ENCODE results near the gene UCP2. TPM values are rescaled to one million over a fixed set of nuclear protein-coding genes. Genes with fewer than 3 reads are reported as not detected.

Gene UCP2
- total and polyA plus RNA-seq, 2 experiments from 2014 or later, result 60.1 to 76.9 TPM

DNA sequence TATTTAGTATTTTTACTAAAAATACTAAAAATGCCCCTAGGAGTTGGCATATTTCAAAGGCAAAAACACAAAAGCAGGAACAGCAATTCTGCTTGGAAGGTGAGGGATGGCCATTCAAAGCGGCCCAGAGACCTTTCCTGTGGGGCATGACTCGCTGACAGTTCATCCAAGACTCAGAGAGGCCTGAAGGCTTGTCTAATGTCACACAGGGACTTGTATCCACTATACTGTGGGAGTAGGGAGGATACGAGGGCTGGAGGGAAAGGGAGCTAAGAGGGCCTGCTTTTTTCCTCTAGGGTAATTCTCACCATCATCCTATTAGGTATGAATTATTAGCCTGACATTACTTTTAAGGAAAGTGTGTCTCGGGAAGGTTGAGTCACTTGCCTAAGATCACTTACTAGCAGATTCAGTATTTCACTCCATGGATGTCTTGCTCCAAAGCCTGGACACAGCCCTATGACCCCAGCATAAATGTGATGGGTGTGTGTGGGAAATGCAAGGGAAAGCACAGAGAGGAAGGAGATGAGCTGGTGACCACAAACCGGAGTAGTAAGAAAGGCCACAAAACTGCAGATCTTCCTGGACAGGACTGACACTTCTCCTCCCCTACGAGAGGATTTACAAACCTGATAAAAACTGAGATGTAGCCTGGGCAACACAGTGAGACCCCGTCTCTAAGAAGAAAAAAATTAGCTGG lies 43.0 kb upstream of the UCP2 start (continued):
- no peak for TF ChIP-seq CTCF (conservative IDR thresholded peaks at IDR 0.05; ENCODE audit: low read depth in 2 of 2)
- TF ChIP-seq, protein P1, sequence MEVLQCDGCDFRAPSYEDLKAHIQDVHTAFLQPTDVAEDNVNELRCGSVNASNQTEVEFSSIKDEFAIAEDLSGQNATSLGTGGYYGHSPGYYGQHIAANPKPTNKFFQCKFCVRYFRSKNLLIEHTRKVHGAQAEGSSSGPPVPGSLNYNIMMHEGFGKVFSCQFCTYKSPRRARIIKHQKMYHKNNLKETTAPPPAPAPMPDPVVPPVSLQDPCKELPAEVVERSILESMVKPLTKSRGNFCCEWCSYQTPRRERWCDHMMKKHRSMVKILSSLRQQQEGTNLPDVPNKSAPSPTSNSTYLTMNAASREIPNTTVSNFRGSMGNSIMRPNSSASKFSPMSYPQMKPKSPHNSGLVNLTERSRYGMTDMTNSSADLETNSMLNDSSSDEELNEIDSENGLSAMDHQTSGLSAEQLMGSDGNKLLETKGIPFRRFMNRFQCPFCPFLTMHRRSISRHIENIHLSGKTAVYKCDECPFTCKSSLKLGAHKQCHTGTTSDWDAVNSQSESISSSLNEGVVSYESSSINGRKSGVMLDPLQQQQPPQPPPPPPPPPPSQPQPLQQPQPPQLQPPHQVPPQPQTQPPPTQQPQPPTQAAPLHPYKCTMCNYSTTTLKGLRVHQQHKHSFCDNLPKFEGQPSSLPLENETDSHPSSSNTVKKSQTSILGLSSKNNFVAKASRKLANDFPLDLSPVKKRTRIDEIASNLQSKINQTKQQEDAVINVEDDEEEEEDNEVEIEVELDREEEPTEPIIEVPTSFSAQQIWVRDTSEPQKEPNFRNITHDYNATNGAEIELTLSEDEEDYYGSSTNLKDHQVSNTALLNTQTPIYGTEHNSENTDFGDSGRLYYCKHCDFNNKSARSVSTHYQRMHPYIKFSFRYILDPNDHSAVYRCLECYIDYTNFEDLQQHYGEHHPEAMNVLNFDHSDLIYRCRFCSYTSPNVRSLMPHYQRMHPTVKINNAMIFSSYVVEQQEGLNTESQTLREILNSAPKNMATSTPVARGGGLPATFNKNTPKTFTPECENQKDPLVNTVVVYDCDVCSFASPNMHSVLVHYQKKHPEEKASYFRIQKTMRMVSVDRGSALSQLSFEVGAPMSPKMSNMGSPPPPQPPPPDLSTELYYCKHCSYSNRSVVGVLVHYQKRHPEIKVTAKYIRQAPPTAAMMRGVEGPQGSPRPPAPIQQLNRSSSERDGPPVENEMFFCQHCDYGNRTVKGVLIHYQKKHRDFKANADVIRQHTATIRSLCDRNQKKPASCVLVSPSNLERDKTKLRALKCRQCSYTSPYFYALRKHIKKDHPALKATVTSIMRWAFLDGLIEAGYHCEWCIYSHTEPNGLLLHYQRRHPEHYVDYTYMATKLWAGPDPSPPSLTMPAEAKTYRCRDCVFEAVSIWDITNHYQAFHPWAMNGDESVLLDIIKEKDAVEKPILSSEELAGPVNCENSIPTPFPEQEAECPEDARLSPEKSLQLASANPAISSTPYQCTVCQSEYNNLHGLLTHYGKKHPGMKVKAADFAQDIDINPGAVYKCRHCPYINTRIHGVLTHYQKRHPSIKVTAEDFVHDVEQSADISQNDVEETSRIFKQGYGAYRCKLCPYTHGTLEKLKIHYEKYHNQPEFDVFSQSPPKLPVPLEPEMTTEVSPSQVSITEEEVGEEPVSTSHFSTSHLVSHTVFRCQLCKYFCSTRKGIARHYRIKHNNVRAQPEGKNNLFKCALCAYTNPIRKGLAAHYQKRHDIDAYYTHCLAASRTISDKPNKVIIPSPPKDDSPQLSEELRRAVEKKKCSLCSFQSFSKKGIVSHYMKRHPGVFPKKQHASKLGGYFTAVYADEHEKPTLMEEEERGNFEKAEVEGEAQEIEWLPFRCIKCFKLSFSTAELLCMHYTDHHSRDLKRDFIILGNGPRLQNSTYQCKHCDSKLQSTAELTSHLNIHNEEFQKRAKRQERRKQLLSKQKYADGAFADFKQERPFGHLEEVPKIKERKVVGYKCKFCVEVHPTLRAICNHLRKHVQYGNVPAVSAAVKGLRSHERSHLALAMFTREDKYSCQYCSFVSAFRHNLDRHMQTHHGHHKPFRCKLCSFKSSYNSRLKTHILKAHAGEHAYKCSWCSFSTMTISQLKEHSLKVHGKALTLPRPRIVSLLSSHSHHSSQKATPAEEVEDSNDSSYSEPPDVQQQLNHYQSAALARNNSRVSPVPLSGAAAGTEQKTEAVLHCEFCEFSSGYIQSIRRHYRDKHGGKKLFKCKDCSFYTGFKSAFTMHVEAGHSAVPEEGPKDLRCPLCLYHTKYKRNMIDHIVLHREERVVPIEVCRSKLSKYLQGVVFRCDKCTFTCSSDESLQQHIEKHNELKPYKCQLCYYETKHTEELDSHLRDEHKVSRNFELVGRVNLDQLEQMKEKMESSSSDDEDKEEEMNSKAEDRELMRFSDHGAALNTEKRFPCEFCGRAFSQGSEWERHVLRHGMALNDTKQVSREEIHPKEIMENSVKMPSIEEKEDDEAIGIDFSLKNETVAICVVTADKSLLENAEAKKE (CRISPR knock-in tag; IDR thresholded peaks at IDR 0.05), result no peak

DNA sequence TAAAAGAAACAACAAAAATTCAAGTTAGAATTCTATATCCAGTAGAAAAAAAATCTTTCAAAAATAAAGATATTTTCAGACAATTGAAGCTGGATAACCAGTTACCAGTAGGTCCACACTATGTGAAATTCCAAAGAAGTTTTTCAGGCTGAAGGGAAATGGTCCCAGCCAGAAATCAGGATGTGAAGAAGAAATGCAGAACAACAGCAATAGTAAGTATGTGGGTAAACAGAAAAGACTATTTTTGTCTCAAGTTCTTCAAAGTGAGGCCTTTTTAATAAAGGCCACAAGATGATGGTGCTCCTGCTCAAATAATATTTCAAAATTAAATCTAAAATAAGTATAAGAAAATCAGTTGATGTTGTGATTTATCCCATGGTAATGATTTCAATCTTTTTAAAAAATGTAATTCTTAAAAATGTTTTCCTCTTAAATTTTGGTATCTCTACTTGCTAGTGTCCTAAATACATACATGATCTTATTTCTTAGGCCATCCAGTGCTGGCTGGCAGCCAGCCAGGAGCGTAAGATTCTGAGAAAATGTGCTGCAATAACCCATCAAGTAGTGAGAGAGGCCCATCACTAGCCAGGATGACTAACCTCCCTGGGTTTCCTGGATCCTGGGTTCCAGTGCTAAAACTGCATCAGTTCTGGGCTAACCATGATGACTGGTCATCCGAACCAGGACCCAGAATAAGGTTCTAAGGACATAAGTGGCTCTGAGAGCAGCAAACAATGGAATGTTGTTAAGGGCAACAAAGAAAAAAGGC lies 41.8 kb upstream of the UCP2 start:
- no peaks in the 10 kb centered on the region for H3K4me1 ChIP-seq (ENCODE audit: insufficient read depth)
- no peaks in the 10 kb centered on the region; the same call in 1 of the 2 replicates for H3K36me3 ChIP-seq (ENCODE audit: insufficient read depth)
- H3F3A ChIP-seq (replicated peaks; ENCODE audit: low read depth), result no peaks in the 10 kb centered on the region
- Mint-ChIP-seq H3K9me3 (no peaks in the 10 kb centered on the region), H3K4me3 (no peak overlapping the region), H3K27me3 (ENCODE audit: insufficient read depth, low read depth, poor library complexity) (peaks cover 5% of the 10 kb centered on the region), H3K27ac (no peak overlapping the region), H3K4me1 (peaks cover 7% of the 10 kb centered on the region), H3K36me3 (ENCODE audit: low read depth) (peaks cover 3% of the 10 kb centered on the region; the same call in 2 of the 3 replicates)
- no peak overlapping the region for H3K4me2 ChIP-seq
- no peaks in the 10 kb centered on the region for H4K20me1 ChIP-seq (replicated peaks; ENCODE audit: insufficient read depth)
- H3K27ac ChIP-seq (ENCODE audit: low read depth), result no peak overlapping the region
- DNase-seq (ENCODE audit: low spot score) (no peak), ATAC-seq (no peak)
- 0 out of 2 replicates have a peak, but pooled peaks cover 3% of the 10 kb centered on the region for H3K9me2 ChIP-seq (ENCODE audit: insufficient read depth)
- H3K27me3 ChIP-seq (ENCODE audit: insufficient read depth), result no peaks in the 10 kb centered on the region
- no peaks in the 10 kb centered on the region for H3K79me2 ChIP-seq (replicated peaks; ENCODE audit: insufficient read depth)
- H3K4me3 ChIP-seq, result no peak overlapping the region
- no peak overlapping the region for H2AFZ ChIP-seq
- TF ChIP-seq EZH2phosphoT487 (IDR thresholded peaks at IDR 0.05; ENCODE audit: unreplicated experiment), result no peak
- TF ChIP-seq, protein P2, sequence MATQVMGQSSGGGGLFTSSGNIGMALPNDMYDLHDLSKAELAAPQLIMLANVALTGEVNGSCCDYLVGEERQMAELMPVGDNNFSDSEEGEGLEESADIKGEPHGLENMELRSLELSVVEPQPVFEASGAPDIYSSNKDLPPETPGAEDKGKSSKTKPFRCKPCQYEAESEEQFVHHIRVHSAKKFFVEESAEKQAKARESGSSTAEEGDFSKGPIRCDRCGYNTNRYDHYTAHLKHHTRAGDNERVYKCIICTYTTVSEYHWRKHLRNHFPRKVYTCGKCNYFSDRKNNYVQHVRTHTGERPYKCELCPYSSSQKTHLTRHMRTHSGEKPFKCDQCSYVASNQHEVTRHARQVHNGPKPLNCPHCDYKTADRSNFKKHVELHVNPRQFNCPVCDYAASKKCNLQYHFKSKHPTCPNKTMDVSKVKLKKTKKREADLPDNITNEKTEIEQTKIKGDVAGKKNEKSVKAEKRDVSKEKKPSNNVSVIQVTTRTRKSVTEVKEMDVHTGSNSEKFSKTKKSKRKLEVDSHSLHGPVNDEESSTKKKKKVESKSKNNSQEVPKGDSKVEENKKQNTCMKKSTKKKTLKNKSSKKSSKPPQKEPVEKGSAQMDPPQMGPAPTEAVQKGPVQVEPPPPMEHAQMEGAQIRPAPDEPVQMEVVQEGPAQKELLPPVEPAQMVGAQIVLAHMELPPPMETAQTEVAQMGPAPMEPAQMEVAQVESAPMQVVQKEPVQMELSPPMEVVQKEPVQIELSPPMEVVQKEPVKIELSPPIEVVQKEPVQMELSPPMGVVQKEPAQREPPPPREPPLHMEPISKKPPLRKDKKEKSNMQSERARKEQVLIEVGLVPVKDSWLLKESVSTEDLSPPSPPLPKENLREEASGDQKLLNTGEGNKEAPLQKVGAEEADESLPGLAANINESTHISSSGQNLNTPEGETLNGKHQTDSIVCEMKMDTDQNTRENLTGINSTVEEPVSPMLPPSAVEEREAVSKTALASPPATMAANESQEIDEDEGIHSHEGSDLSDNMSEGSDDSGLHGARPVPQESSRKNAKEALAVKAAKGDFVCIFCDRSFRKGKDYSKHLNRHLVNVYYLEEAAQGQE (IDR thresholded peaks at IDR 0.05; ENCODE audit: unreplicated experiment), result no peak
- no peak for TF ChIP-seq ETS1 (IDR thresholded peaks at IDR 0.05)
- no peak for TF ChIP-seq CREB1 (CRISPR knock-in tag; IDR thresholded peaks at IDR 0.05; ENCODE audit: low read depth)
- no peak for TF ChIP-seq EZH2 (IDR thresholded peaks at IDR 0.05; ENCODE audit: low read depth, unreplicated experiment)
- TF ChIP-seq STAT1 (IDR thresholded peaks at IDR 0.05; ENCODE audit: unreplicated experiment), result no peak
- TF ChIP-seq JUNB (IDR thresholded peaks at IDR 0.05; ENCODE audit: unreplicated experiment), result no peak
- TF ChIP-seq ZNF331 (CRISPR knock-in tag; IDR thresholded peaks at IDR 0.05; ENCODE audit: low read depth), result no peak

All from GM23338 (cell line).